Measurements from ENCODE around the gene CHRND. TPM values are rescaled to one million over a fixed set of nuclear protein-coding genes. Genes with fewer than 3 reads are reported as not detected.

Gene CHRND
- total RNA-seq, 1 experiment from 2014 or later, result not detected

DNA sequence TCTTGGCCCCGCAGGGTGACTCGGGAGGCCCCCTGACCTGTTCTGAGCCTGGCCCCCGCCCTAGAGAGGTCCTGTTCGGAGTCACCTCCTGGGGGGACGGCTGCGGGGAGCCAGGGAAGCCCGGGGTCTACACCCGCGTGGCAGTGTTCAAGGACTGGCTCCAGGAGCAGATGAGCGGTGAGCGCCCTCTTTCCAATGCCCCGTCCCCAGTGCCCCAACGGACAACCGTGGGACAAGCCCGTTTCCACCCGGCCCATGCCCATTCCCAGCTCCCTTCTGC is 2.6 kb upstream of the CHRND start:
- CTCF ChIA-PET, result interaction anchor here (0.6 to 6.5 kb wide), 36 partner anchors 8 to 846 kb away, joined by 3 to 104 read pairs (median 4); partner anchors contain the start of genes ALPG, CHRNG, ECEL1 and EIF4E2
- no peaks in the 10 kb centered on the region for H3K36me3 Mint-ChIP-seq
- DNase-seq (ENCODE audit: low spot score), result no peak
- TF ChIP-seq IRF2 (CRISPR knock-in tag; IDR thresholded peaks at IDR 0.05; ENCODE audit: borderline replicate concordance, low read depth) (no peak), GTF2I (CRISPR knock-in tag; conservative IDR thresholded peaks at IDR 0.05) (no peak), EMX1 (CRISPR knock-in tag; IDR thresholded peaks at IDR 0.05) (no peak), MXD4 (CRISPR knock-in tag; IDR thresholded peaks at IDR 0.05; ENCODE audit: borderline replicate concordance) (no peak), SMAD4 (CRISPR knock-in tag; IDR thresholded peaks at IDR 0.05) (no peak), TCF7 (CRISPR knock-in tag; IDR thresholded peaks at IDR 0.05; ENCODE audit: low read depth) (no peak), SMAD3 (CRISPR knock-in tag; IDR thresholded peaks at IDR 0.05; ENCODE audit: borderline replicate concordance) (no peak), ZNF396 (CRISPR knock-in tag; IDR thresholded peaks at IDR 0.05; ENCODE audit: borderline replicate concordance) (no peak), ZNF138 (CRISPR knock-in tag; conservative IDR thresholded peaks at IDR 0.05) (no peak), ZNF263 (CRISPR knock-in tag; IDR thresholded peaks at IDR 0.05; ENCODE audit: low read depth) (no peak), FOXP1 (CRISPR knock-in tag; IDR thresholded peaks at IDR 0.05; ENCODE audit: borderline replicate concordance) (no peak), ATF1 (CRISPR knock-in tag; IDR thresholded peaks at IDR 0.05) (no peak), ZNF423 (CRISPR knock-in tag; IDR thresholded peaks at IDR 0.05) (no peak), CREM (CRISPR knock-in tag; IDR thresholded peaks at IDR 0.05) (no peak), ZNF232 (CRISPR knock-in tag; IDR thresholded peaks at IDR 0.05) (no peak)
- TF ChIP-seq, protein P1, sequence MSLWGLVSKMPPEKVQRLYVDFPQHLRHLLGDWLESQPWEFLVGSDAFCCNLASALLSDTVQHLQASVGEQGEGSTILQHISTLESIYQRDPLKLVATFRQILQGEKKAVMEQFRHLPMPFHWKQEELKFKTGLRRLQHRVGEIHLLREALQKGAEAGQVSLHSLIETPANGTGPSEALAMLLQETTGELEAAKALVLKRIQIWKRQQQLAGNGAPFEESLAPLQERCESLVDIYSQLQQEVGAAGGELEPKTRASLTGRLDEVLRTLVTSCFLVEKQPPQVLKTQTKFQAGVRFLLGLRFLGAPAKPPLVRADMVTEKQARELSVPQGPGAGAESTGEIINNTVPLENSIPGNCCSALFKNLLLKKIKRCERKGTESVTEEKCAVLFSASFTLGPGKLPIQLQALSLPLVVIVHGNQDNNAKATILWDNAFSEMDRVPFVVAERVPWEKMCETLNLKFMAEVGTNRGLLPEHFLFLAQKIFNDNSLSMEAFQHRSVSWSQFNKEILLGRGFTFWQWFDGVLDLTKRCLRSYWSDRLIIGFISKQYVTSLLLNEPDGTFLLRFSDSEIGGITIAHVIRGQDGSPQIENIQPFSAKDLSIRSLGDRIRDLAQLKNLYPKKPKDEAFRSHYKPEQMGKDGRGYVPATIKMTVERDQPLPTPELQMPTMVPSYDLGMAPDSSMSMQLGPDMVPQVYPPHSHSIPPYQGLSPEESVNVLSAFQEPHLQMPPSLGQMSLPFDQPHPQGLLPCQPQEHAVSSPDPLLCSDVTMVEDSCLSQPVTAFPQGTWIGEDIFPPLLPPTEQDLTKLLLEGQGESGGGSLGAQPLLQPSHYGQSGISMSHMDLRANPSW (CRISPR knock-in tag; conservative IDR thresholded peaks at IDR 0.05; ENCODE audit: low read depth), result no peak
- TF ChIP-seq, protein P2, sequence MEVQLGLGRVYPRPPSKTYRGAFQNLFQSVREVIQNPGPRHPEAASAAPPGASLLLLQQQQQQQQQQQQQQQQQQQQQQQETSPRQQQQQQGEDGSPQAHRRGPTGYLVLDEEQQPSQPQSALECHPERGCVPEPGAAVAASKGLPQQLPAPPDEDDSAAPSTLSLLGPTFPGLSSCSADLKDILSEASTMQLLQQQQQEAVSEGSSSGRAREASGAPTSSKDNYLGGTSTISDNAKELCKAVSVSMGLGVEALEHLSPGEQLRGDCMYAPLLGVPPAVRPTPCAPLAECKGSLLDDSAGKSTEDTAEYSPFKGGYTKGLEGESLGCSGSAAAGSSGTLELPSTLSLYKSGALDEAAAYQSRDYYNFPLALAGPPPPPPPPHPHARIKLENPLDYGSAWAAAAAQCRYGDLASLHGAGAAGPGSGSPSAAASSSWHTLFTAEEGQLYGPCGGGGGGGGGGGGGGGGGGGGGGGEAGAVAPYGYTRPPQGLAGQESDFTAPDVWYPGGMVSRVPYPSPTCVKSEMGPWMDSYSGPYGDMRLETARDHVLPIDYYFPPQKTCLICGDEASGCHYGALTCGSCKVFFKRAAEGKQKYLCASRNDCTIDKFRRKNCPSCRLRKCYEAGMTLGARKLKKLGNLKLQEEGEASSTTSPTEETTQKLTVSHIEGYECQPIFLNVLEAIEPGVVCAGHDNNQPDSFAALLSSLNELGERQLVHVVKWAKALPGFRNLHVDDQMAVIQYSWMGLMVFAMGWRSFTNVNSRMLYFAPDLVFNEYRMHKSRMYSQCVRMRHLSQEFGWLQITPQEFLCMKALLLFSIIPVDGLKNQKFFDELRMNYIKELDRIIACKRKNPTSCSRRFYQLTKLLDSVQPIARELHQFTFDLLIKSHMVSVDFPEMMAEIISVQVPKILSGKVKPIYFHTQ (CRISPR knock-in tag; IDR thresholded peaks at IDR 0.05), result no peak
- TF ChIP-seq, protein P3, sequence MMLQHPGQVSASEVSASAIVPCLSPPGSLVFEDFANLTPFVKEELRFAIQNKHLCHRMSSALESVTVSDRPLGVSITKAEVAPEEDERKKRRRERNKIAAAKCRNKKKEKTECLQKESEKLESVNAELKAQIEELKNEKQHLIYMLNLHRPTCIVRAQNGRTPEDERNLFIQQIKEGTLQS (CRISPR knock-in tag; conservative IDR thresholded peaks at IDR 0.05), result no peak
- TF ChIP-seq, protein P4, sequence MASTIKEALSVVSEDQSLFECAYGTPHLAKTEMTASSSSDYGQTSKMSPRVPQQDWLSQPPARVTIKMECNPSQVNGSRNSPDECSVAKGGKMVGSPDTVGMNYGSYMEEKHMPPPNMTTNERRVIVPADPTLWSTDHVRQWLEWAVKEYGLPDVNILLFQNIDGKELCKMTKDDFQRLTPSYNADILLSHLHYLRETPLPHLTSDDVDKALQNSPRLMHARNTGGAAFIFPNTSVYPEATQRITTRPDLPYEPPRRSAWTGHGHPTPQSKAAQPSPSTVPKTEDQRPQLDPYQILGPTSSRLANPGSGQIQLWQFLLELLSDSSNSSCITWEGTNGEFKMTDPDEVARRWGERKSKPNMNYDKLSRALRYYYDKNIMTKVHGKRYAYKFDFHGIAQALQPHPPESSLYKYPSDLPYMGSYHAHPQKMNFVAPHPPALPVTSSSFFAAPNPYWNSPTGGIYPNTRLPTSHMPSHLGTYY (CRISPR knock-in tag; IDR thresholded peaks at IDR 0.05), result no peak
- TF ChIP-seq, protein P5, sequence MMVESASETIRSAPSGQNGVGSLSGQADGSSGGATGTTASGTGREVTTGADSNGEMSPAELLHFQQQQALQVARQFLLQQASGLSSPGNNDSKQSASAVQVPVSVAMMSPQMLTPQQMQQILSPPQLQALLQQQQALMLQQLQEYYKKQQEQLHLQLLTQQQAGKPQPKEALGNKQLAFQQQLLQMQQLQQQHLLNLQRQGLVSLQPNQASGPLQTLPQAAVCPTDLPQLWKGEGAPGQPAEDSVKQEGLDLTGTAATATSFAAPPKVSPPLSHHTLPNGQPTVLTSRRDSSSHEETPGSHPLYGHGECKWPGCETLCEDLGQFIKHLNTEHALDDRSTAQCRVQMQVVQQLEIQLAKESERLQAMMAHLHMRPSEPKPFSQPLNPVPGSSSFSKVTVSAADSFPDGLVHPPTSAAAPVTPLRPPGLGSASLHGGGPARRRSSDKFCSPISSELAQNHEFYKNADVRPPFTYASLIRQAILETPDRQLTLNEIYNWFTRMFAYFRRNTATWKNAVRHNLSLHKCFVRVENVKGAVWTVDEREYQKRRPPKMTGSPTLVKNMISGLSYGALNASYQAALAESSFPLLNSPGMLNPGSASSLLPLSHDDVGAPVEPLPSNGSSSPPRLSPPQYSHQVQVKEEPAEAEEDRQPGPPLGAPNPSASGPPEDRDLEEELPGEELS (CRISPR knock-in tag; IDR thresholded peaks at IDR 0.05), result no peak
- peak overlapping the region; percentile 52 for H3K4me3 Mint-ChIP-seq
- peaks cover 46% of the 10 kb centered on the region for H3K27me3 Mint-ChIP-seq (ENCODE audit: low read depth)
- peaks cover 6% of the 10 kb centered on the region; the same call in 1 of the 2 replicates for H3K4me1 Mint-ChIP-seq
- POLR2A ChIA-PET, result interaction anchor here (1.7 kb wide), 1 partner anchor 21 kb away, joined by 4 read pairs; no protein-coding TSS in a partner anchor
- H3K27ac Mint-ChIP-seq, result no peak overlapping the region
- no peak for ATAC-seq
- H3K9me3 Mint-ChIP-seq, result no peaks in the 10 kb centered on the region
